Right ventricle myocardium superior (tissue), 1 donor: ENCODE results near the gene RPL29. TPM values are rescaled to one million over a fixed set of nuclear protein-coding genes. Genes with fewer than 3 reads are reported as not detected.
"Not testable (repeated sequence)": the region's sequence is repeated elsewhere in the genome, so short reads cannot be mapped to it uniquely, and the experiment has no call there.

Experiments
- ATAC-seq: fragments of 200-7000 bp; cut with Tn5 transposase; one replicate; pipeline ENCODE4 v1.9.1; 2020; ENCODE audit warnings: mild to moderate bottlenecking; ENCODE audit not compliant: poor library complexity
- DNase-seq: peaks from one replicate; pipeline ENCODE4 v3.0.0-alpha.2; 2020
- intact Hi-C: fragments of 100-400 bp; cut with DNase I; formaldehyde crosslinking; loops from one replicate; pipeline ENCODE4 v1.11.2; 2022
- total RNA-seq: library from RNA; stranded (reverse); fragmentation: NEBNext Ultra II Directional; extraction: Animal tissue kit (Norgen Biotek cat#: 25700); gene quantifications from one replicate; pipeline ENCODE4 v1.2.1, GENCODE V29; 2021
- donor health status: DM: no; HTN: yes; CAD: no; lungs with severe emphysema.

RPL29 gene
- total RNA-seq, 1 donor from 2014 or later: 594 TPM

GRCh38 chr3:52013802-52014598 lies 18.3 kb upstream of the RPL29 start:
- intact Hi-C loops: no loop called here
- DNase-seq (no peak), ATAC-seq (no peak)

GRCh38 chr3:52012699-52013098 lies 17.0 kb upstream of the RPL29 start:
- ATAC-seq (peak; percentile 20), DNase-seq (no peak)
- intact Hi-C loops: no loop called here

GRCh38 chr3:52010431-52010830 lies 14.7 kb upstream of the RPL29 start:
- intact Hi-C loops: no loop called here
- ATAC-seq: no peak

GRCh38 chr3:52007291-52007690 lies 11.6 kb upstream of the RPL29 start:
- ATAC-seq (no peak), DNase-seq (no peak)
- intact Hi-C loops: loop anchor here (10.0 kb wide), 1 partner anchor 338 kb away; no protein-coding TSS in a partner anchor

More at GRCh38 chr3:52010431-52010830, 14.7 kb upstream of the RPL29 start:
- no peak for DNase-seq

- no peak for ATAC-seq
- no peak for DNase-seq
- intact Hi-C loops: loop anchor here (10.0 kb wide), 1 partner anchor 338 kb away; no protein-coding TSS in a partner anchor
Measured at GRCh38 chr3:52006820-52007133, 11.1 kb upstream of the RPL29 start.

- ATAC-seq (no peak), DNase-seq (no peak)
- intact Hi-C loops: loop anchor here (10.0 kb wide), 1 partner anchor 339 kb away; no protein-coding TSS in a partner anchor
Measured at GRCh38 chr3:52006017-52006819, 10.5 kb upstream of the RPL29 start.

- peak; percentile 30 for ATAC-seq
- intact Hi-C loops: loop anchor here (2.0 to 10.0 kb wide), 2 partner anchors 117 to 339 kb away; no protein-coding TSS in a partner anchor
- no peak for DNase-seq
Measured at GRCh38 chr3:52005571-52005986, 9.9 kb upstream of the RPL29 start.

- intact Hi-C loops: loop anchor here (2.0 to 10.0 kb wide), 3 partner anchors 47 to 340 kb away; no protein-coding TSS in a partner anchor
- peak; percentile 5 for ATAC-seq
- DNase-seq: no peak
Measured at GRCh38 chr3:52004906-52005395, 9.3 kb upstream of the RPL29 start.

GRCh38 chr3:52004163-52004787 lies 8.6 kb upstream of the RPL29 start:
- peak; percentile 82 for ATAC-seq
- DNase-seq: peak; percentile 68
- intact Hi-C loops: loop anchor here (2.0 to 10.0 kb wide), 3 partner anchors 48 to 341 kb away; no protein-coding TSS in a partner anchor

GRCh38 chr3:52002748-52003147 lies 7.1 kb upstream of the RPL29 start:
- ATAC-seq (no peak), DNase-seq (no peak)
- intact Hi-C loops: loop anchor here (5.0 to 10.0 kb wide), 2 partner anchors 50 to 342 kb away; no protein-coding TSS in a partner anchor

- peak; percentile 68 for ATAC-seq
- DNase-seq: peak; percentile 85
- intact Hi-C loops: loop anchor here (5.0 to 10.0 kb wide), 2 partner anchors 51 to 343 kb away; no protein-coding TSS in a partner anchor
Measured at GRCh38 chr3:52001443-52001974, 5.8 kb upstream of the RPL29 start.

GRCh38 chr3:51999846-52000245 lies 4.2 kb upstream of the RPL29 start:
- DNase-seq (no peak), ATAC-seq (no peak)
- intact Hi-C loops: loop anchor here (1.0 to 10.0 kb wide), 3 partner anchors 52 to 345 kb away; no protein-coding TSS in a partner anchor

GRCh38 chr3:51998774-51999173 lies 3.1 kb upstream of the RPL29 start:
- intact Hi-C loops: no loop called here
- no peak for DNase-seq
- ATAC-seq: no peak

GRCh38 chr3:51997935-51998596 lies 2.4 kb upstream of the RPL29 start:
- no peak for ATAC-seq
- no peak for DNase-seq
- intact Hi-C loops: no loop called here

GRCh38 chr3:51997172-51997571 lies 1.5 kb upstream of the RPL29 start:
- ATAC-seq: no peak
- DNase-seq: no peak
- intact Hi-C loops: no loop called here

GRCh38 chr3:51994530-51994929 lies 1.2 kb downstream of the RPL29 start:
- intact Hi-C loops: no loop called here
- no peak for DNase-seq
- ATAC-seq: no peak

- DNase-seq, intact Hi-C loops, ATAC-seq: not testable (repeated sequence)
Measured at GRCh38 chr3:51993657-51994056, 2.0 kb downstream of the RPL29 start.
